Measurements from ENCODE around the gene PLXNA4.
"Not testable (repeated sequence)": the region's sequence is repeated elsewhere in the genome, so short reads cannot be mapped to it uniquely, and the experiment has no call there.

PLXNA4 gene, protein sequence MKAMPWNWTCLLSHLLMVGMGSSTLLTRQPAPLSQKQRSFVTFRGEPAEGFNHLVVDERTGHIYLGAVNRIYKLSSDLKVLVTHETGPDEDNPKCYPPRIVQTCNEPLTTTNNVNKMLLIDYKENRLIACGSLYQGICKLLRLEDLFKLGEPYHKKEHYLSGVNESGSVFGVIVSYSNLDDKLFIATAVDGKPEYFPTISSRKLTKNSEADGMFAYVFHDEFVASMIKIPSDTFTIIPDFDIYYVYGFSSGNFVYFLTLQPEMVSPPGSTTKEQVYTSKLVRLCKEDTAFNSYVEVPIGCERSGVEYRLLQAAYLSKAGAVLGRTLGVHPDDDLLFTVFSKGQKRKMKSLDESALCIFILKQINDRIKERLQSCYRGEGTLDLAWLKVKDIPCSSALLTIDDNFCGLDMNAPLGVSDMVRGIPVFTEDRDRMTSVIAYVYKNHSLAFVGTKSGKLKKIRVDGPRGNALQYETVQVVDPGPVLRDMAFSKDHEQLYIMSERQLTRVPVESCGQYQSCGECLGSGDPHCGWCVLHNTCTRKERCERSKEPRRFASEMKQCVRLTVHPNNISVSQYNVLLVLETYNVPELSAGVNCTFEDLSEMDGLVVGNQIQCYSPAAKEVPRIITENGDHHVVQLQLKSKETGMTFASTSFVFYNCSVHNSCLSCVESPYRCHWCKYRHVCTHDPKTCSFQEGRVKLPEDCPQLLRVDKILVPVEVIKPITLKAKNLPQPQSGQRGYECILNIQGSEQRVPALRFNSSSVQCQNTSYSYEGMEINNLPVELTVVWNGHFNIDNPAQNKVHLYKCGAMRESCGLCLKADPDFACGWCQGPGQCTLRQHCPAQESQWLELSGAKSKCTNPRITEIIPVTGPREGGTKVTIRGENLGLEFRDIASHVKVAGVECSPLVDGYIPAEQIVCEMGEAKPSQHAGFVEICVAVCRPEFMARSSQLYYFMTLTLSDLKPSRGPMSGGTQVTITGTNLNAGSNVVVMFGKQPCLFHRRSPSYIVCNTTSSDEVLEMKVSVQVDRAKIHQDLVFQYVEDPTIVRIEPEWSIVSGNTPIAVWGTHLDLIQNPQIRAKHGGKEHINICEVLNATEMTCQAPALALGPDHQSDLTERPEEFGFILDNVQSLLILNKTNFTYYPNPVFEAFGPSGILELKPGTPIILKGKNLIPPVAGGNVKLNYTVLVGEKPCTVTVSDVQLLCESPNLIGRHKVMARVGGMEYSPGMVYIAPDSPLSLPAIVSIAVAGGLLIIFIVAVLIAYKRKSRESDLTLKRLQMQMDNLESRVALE (N-terminal part only)

DNA sequence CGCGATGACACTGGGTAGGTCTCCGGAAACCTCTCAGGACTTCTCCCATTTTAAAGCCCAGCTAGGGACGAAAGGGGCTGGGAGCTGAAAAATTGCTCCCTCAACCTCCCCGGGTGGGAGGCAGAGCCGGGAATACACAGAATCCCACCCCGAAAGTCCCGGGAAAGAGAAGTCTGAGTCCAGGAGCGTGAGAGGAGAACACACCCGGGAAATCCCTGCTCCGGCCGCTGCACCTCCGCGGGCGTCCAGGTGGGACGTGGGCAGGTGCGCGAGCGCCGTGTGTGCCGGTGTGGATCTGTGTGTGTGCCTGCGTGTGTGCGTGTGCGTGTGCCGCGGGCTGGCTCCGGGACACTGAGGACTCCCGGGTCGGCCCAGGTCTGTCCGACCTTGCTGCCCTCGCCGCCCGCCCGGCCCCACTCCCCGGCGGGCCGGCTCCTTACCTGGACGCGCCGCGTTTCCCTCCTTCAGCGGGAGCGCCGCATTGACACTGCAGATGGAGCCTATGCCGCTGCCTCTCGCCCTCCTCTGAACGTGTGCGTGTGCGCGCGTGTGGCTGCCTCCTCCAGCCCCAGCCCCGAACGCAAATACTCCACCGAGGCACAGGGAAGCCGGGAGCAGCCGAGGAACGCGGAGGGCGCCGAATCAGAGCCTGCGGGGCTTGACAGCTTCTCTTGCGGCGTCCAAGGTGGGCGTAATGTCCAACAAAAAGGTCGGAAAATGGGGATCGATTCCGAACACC lies at the start of gene PLXNA4:
TSS of gene PLXNA4 (minus strand) at position 489 of the 739 bp plus-strand sequence. CDS start 67,777 bp downstream, outside the sequence.
- no peak for DNase-seq (ENCODE audit: low read depth)

DNA sequence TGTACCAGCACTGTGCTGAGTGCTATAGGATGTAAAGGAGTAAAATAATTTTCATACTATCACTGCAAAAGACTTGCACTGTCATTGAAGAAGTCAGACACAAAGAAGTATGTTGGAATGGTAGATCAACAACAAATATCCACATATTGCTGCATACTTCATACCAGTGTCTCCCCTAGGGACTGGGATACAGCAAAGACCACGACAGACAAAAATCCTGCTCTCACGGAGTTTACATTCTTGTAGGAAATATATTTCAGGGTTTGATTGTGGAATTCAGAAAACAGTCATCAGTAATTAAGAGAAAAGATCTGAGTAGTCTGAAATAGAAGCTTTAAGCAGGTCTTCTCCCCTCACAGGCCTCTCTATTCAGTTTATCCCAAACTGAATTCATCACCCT lies 49.4 kb upstream of the PLXNA4 start:
- no peak for DNase-seq (ENCODE audit: low read depth)

DNA sequence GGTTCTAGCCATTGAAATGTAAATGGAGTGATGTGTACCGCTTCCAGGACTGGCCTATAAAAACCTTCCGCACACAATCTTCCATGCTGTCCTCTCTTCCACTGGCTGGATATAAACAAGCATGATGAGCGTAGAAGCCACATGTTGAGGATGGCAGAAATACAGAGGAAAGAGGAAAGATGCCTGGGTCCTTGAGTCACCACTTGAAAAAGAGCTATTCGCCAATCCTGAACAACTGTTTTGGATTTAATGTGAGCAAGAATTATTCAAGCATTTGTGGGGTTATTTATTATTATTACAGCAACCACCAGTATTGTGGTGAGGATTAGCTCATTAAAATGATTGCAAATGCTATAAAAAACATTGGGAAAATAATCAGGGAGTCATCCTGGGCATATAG lies 45.8 kb upstream of the PLXNA4 start:
- DNase-seq (ENCODE audit: low read depth), result no peak

DNA sequence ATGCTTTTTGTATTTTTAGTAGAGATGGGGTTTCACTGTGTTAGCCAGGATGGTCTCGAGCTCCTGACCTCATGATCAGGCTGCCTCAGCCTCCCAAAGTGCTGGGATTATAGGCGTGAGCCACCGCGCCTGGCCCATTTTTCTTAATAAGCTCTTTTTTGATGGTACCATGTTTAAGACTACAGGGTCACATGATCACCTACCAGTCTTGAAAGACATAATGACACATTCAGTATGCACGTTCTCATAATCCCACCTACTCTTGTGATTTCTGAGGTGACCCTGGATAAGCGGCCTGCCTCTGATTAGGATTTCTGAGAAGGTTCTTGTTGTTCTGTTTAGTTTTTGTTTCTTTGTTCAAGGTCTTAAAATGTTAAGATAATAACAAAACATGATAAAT lies 43.7 kb upstream of the PLXNA4 start:
- DNase-seq (ENCODE audit: low read depth), result no peak

DNA sequence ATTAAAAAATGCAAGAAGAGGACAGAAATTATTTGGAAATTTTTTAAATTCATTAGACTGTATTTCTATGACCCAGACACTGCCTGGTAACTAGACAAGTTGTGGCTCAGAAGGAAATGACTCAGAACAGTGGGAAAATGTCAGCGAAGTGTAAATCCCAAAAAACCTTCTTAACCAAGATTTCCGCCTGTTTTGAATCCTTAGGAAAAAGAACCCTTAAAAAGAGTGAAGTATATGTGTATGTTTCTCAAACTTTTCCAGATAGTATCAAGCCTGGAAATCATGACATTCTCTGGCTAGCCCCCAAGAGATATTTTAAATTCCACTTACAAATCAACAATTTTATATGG lies 42.7 kb upstream of the PLXNA4 start:
- no peak for DNase-seq (ENCODE audit: low read depth)

DNA sequence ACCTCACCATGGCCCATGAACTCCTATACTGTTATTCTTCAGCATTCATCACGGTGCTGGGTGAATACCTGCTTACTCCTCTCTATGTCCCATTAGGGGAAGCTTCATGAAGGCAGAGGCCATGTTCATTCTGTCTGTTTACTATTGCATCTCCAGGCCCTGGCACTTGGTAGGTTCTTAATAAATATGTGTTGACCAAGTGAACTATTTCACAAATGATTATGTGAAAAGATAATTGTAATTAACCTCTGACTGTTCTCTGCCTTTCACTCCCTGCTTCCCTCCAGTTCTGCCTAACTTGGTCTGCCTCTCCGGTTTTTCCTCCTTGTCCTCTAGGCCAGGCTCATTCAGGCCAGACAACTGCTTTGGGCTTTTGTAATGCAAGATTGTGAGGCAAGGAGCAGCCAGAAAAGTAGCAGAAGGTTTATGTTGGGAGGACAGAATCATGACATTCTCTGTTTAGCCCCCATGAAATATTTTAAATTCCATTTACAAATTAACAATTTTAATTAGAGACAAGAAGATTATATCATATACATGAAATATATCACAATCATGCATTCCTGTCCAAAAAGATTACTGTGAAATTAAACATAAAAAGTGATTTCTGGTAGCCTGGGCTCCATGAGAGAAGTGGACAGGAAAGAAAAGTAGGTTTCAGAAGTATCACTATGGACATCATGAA lies 42.1 kb upstream of the PLXNA4 start:
- no peak for DNase-seq (ENCODE audit: low read depth)

DNA sequence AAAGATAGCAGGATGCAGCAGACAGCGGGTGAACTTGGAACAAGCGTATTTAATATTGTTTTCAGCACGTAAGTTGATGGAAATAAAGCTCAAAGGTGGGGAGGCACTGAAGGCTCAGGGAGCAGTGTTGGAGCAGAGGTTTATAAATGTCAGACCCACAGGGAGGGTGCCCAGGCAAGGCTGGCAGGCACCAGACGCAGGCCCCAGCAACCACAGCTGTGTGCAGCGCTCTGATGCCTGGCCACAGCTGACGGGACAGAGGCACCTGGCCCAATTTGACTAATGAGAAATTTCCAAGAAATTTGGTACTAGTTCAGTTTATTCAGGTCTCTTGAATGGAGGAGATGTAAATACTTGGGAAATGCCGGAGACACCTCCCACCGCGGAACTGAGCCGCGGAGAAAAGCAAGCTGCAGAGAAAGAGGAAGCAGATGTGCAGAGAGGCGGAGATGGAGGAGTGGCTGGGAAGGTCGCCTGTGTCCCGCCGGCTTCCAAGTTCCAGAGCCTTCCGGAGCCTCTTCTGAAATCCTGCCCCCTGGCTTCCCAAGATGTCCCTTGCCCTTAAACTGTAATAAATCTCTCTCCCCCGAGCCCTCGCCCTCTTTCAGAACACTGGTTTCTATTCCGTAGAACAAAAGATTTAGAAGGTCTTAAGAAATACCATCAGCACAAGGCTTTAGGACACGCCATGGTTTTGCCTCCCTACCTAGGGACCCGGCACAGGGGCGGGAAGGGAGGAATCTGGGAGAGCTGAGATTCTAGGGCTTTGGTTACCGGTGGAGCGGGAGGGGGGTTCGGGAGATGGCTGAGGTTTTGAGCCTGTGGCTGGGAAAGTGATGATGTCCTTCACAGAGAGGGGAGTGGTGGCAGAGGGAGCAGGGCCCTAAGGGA lies 38.4 kb upstream of the PLXNA4 start:
- no peak for DNase-seq (ENCODE audit: low read depth)

DNA sequence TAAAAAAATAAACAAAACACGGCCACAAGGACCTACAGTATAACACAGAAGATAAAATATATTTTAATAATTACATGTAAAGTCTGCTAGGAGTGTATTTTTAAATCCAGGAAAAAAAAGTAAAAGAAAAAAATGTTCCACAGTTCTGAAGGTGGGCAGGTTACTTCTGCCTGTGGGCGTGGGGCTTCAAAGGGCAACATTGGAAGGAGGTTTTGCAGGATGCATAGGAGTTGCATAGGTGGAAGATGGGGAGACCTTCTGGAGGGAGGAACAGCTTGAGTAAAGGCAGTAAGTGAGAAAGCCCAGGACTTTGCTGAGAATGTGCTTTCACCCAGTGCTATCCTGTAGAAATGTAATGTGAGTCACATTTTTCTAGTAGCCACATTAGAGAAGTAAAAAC lies 37.5 kb upstream of the PLXNA4 start:
- DNase-seq (ENCODE audit: low read depth), result no peak

DNA sequence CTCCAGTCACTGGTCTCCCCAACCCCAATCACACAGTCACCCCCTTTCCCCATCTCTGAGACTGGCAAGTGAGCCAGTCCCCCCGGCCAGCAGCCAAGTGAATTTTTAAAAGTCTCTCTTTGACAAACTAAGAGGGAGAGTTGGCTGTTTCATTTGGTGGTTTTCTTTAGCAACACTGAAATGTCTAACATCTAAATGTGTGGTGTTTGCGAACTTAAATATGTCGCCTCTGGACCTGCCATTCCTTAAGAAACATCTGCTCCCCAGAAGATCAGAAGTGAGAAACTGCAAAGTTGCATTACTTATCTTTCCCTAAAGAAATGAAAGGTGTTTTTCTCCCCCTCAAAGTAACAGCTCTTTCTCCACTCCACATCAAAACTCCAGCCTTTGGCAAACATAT lies 34.7 kb upstream of the PLXNA4 start:
- no peak for DNase-seq (ENCODE audit: low read depth)

DNA sequence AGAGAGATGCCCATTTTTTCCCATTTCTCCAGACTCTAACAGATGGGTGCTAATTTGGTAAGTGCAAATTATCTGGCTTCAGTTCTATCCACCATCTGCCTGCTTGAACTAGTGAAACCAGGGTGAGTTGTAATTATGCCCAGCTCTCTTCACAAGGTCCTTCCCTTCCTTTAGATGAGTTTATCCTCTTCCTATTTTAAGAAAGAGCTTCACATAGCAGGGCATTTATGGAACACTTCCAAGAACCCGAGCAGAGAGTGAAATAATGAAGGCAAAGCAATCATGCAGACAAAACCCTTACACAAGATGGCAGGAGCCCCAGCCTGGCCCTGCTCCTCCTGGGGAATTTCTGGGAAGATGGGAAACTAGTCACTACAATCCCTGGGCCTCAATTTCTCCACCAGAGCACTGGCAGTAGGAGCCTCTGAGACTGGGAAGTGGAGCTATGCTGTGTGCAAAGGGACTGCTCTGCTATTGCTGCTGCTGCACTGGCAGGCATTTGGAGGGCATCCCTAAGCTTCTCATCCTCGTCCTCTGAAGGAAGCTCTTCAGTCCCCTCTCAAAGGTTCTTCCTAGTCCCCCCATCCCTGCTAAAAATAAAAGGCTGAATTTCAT lies 33.7 kb upstream of the PLXNA4 start:
- DNase-seq (ENCODE audit: low read depth), result no peak

DNA sequence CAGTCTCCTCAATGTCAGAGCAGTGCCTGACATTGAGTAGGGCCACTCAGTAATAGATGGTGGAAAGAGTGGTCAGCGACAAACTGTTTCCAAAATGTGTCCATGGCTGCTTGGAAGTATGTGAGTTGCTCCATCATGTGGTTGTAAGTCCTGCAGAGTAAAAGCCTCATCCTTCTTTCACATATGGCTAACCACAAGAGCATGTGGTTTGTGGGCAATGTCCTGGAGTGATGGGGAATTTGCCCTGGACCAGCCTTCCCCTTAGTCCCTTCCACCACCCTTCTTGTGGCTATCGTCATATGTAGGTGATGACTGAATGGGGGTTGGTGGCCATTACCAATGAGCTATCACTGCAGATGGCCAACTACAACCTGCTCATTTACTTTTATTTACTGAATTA lies 33.0 kb upstream of the PLXNA4 start:
- DNase-seq (ENCODE audit: low read depth), result no peak

DNA sequence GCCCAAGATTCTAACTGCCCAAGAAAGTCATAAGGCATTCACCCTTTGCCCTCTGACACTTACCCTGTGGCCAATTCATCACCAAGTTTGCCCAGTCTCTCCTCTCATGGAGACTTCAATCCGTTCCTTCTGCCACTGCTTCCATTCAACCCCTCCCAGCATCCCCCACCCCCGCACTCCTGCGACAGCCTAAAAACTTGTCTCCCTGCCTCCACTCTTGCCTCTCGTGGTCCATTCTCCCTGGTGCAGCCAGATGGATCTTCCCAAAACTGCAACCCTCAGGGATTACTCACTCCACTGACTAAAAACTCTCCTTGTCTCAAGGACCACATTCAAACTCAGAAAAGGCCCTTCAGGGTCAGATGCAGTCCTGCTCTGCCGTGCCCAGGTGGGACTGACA lies 32.3 kb upstream of the PLXNA4 start:
- no peak for DNase-seq (ENCODE audit: low read depth)

DNA sequence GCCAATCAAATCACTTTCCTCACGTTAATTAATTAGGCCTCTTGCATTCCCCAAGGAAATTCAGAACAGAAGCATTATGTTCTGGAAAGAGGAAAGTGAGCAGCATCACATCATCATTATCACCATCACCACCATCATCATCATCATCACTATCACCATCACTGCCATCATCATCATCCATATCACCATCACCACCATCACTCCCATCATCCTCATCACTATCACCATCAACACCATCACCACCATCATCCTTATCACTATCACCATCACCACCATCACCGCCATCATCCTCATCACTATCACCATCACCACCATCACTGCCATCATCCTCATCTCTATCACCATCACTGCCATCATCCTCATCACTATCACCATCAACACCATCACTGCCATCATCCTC lies 31.4 kb upstream of the PLXNA4 start:
- no peak for DNase-seq (ENCODE audit: low read depth)

DNA sequence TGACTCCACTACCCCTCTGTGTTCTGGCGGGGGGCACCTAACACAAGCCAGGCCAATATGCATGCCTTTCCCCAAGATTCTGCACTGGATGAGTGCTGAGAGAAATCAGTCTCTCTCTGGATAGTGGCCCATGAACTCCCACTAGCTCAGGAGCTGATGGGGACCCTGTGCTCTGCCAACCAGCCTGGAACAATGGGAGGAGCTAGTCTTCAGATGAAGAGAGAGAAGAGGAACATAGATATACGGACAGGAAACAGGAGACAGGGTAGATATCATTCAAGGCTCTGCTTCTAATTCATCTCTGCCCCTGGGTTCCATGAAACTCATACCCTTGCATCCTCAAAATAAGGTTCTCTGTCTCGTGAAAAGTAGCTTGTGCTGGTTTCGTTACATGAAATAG lies 27.9 kb upstream of the PLXNA4 start:
- DNase-seq (ENCODE audit: low read depth), result no peak

DNA sequence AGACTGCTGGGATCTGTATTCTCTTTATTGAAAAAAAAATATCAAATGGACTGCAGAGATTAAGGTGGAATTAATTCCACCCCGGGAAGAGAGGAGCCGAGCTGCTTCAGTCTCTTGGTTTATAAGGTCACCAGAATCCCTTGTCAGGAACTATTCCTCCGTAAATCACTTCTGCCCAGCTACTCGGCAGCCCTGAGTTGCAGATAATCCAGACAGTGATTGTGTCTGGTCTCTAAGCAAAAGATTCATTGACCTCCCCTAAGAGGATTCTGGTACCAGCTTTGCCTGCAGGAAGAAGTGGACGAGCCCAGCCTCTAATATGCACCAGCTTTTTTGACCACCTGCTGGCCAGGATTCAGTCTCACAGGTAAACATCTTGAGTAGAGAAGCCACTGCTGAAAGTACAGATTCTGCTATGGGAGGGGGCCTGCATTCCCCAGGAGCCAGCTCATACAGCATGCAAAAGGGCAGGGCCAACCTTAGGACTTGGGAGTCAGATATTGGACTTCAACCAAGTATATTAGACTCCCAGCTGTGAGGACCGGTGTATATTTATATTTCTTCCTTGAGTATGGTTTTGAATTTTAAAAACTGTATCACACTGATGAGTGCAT lies 27.1 kb upstream of the PLXNA4 start:
- DNase-seq (ENCODE audit: low read depth), result no peak

DNA sequence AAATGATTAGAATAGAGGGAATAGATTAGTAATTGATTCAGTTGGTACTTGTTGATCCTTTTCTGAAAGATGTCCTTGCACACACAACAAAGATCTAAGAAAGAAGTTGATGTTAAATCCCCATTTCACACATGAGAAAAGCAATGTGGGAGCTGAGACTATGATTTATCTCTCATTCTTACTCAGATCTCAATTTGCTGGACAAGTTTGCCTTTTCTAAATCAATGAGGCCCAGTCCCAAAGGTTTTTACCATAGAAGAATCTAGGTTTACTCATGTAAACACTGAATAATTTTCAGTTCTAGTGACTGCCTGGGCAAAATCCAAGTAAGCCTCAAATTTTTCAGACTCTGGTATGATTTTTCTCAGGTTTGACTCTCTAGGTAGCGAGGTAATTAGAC lies 25.5 kb upstream of the PLXNA4 start:
- no peak for DNase-seq (ENCODE audit: low read depth)

DNA sequence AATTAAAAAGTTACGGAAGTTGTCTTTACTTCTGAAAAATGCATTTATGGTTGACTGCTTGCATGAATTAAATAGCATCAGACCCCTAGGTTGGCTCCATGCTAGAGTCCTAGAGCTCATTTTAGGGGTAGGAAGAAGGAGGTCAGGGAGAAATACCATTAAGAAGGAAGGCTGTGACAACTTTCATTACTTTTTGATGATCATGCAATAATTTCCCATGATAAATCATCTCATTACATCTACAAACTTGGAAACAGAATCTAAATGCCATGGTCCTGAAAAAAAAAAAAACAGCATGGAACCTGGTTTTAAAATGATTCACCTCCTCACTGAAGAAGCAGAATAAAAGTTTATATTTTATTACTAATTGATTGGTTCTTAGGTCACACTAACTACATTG lies 20.3 kb upstream of the PLXNA4 start:
- DNase-seq (ENCODE audit: low read depth), result no peak

DNA sequence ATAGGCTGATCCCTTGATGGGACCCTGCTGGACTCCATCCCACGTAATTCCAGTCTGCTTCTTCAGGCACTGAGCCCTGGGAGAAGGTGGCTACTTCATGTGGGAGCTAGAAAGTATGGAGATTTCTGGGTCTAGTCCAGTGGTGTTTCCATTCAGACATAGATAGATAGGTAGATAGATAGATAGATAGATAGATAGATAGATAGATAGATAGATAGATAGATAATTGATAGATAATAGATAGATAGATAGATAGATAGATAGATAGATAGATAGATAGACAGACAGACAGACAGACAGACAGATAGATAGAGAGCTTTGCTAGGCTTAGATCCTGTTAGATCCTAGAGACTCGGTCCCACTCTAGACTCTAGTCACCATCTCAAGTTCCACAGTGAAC lies 18.5 kb upstream of the PLXNA4 start:
- DNase-seq (ENCODE audit: low read depth), result not testable (repeated sequence)

DNA sequence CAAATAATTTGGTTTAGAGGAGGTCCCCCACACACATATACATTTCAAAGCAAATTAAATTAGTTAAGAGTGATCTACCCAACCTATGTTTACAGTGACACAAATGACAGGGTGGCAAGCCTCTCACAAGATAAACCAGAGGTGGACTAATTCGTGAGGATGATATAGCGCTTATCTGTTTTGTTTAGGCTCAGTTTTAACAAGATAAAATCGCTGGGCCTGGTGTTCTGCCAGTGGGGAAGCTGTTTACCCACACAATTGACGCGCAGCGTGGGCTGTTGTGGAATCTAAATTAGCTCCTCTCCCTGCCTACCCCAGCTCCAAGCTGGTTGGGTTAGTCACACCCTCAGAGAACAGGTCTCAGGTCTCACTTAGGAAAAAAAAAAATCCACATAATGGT lies 16.7 kb upstream of the PLXNA4 start:
- DNase-seq (ENCODE audit: low read depth), result no peak
